NCI-H774 (cell line): ENCODE measurements around the gene ATG4C.
A peak's percentile ranks its signal among the peaks of the same experiment; 100 is the strongest.

Source experiments
- DNase-seq: peaks from one replicate; lab custom pipeline; 2025; lab: John Stamatoyannopoulos, UW

The ATG4C gene

GRCh38 chr1:62905309-62905708, 121.4 kb downstream of the ATG4C start:
- peak; percentile 67 for DNase-seq

GRCh38 chr1:62905872-62906271, 121.9 kb downstream of the ATG4C start:
- DNase-seq = no peak

GRCh38 chr1:62906428-62906886, 122.5 kb downstream of the ATG4C start:
- DNase-seq = no peak

- DNase-seq = no peak
Measured at GRCh38 chr1:62908168-62908695, 124.3 kb downstream of the ATG4C start.

- DNase-seq = no peak
Measured at GRCh38 chr1:62912028-62912638, 128.2 kb downstream of the ATG4C start.
